GM12872 (cell line): ENCODE data around the gene IGF2BP3.

Source experiments
- CTCF ChIP-seq: IDR thresholded peaks from 3 replicates; pipeline ENCODE4 v1.5.1; 2011; ENCODE audit warnings: low read depth, mild to moderate bottlenecking, low read length, moderate library complexity; ENCODE audit not compliant: insufficient read depth

The IGF2BP3 gene

GRCh38 chr7:23431702-23432199, 38.5 kb downstream of the IGF2BP3 start:
- no peak for TF ChIP-seq CTCF

- TF ChIP-seq CTCF: no peak
These were observed 39.4 kb downstream of the IGF2BP3 start for GRCh38 chr7:23430893-23431259.

GRCh38 chr7:23426876-23427275, 43.4 kb downstream of the IGF2BP3 start:
- no peak for TF ChIP-seq CTCF

- TF ChIP-seq CTCF: no peak
These were observed 47.4 kb downstream of the IGF2BP3 start for GRCh38 chr7:23422909-23423308.

GRCh38 chr7:23422384-23422783, 47.9 kb downstream of the IGF2BP3 start:
- TF ChIP-seq CTCF: no peak

- TF ChIP-seq CTCF: no peak
These were observed 50.4 kb downstream of the IGF2BP3 start for GRCh38 chr7:23419845-23420244.

- TF ChIP-seq CTCF: no peak
These were observed 51.1 kb downstream of the IGF2BP3 start for GRCh38 chr7:23419160-23419559.

GRCh38 chr7:23418046-23418445, 52.2 kb downstream of the IGF2BP3 start:
- no peak for TF ChIP-seq CTCF
